HG03175 (cell line): ENCODE measurements around the gene PIK3R6.

Experiments used
- ATAC-seq: cut with Tn5 transposase; IDR thresholded peaks from one replicate; pipeline ENCODE4 v1.9.1; 2021; ENCODE audit warnings: mild to moderate bottlenecking, moderate library complexity; ENCODE audit not compliant: unreplicated experiment

PIK3R6 gene

DNA sequence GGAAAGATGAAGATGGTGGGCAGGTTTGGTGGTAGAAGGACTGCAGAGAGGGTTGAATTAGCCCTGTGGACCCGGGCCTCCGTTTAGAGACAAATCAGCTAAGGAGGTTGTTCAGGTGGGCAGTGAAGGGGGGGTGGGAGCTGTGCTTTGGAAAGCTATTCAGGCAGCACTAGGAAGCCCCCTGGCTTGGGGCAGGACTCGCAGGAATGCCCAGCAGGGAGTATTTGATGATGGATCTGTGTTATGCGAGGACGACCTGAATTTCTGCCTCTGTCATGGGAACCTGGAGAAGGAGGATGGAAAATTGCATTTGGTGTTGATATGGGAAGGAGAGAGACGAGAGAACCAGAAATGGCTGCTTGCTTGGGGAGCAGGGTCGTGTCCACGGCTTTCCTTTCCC is 112.6 kb downstream of the PIK3R6 start:
- ATAC-seq: no peak

GRCh38 chr17:8753976-8754440 is 113.5 kb downstream of the PIK3R6 start:
- ATAC-seq: no peak

- no peak for ATAC-seq
These were observed 114.1 kb downstream of the PIK3R6 start for GRCh38 chr17:8753136-8753975.
